ENCODE data around the gene COPB1.

GRCh38 chr11:14546672-14547071, 47.1 kb upstream of the COPB1 start:
- TF ChIP-seq EZH2 (IDR thresholded peaks at IDR 0.05; ENCODE audit: borderline replicate concordance, low read length) (no peak), CTCF (conservative IDR thresholded peaks at IDR 0.05 in 1 of 2, IDR thresholded peaks at IDR 0.05 in 1 of 2; ENCODE audit: extremely low read depth in 1 of 2, insufficient read depth in 1 of 2, low read depth in 1 of 2, low read length in 2 of 2) (no peak)
